Central memory CD8-positive, alpha-beta T cell (primary cell): ENCODE data around the gene TAT.

Source experiments
- ATAC-seq: fragments of 150-1000 bp; cut with Tn5 transposase; replicated peaks from 2 replicates; pipeline ENCODE4 v1.10.0; 2022; ENCODE audit warnings: mild to moderate bottlenecking, moderate FRiP score, moderate number of reproducible peaks; ENCODE audit not compliant: poor library complexity, severe bottlenecking; ENCODE audit errors: extremely low read depth
- DNase-seq, 2 donors: peaks; one replicate each; pipeline ENCODE4 v3.0.0; 2021; ENCODE audit warnings: low spot score in 2 of 2
- H3K27ac Mint-ChIP-seq: one replicate; pipeline ENCODE4 v1.8.0; 2022; ENCODE audit warnings: low read depth, mild to moderate bottlenecking, moderate library complexity, mixed read lengths
- H3K27me3 Mint-ChIP-seq: one replicate; pipeline ENCODE4 v1.8.0; 2022; ENCODE audit warnings: mixed read lengths
- H3K36me3 Mint-ChIP-seq: one replicate; pipeline ENCODE4 v1.8.0; 2022; ENCODE audit warnings: mild to moderate bottlenecking, moderate library complexity, mixed read lengths; ENCODE audit not compliant: insufficient read depth
- H3K4me1 Mint-ChIP-seq: one replicate; pipeline ENCODE4 v1.8.0; 2022; ENCODE audit warnings: mixed read lengths
- H3K4me3 Mint-ChIP-seq: one replicate; pipeline ENCODE4 v1.8.0; 2022; ENCODE audit warnings: mild to moderate bottlenecking, moderate library complexity, mixed read lengths
- H3K9me3 Mint-ChIP-seq: one replicate; pipeline ENCODE4 v1.8.0; 2022; ENCODE audit warnings: mixed read lengths

Gene TAT

GRCh38 chr16:71555230-71555891 lies 21.5 kb downstream of the TAT start:
- Mint-ChIP-seq H3K36me3 (no peaks in the 10 kb centered on the region), H3K27ac (no peak overlapping the region), H3K4me3 (no peak overlapping the region), H3K27me3 (peaks cover 6% of the 10 kb centered on the region), H3K4me1 (no peaks in the 10 kb centered on the region), H3K9me3 (no peaks in the 10 kb centered on the region)
- DNase-seq (no peak), ATAC-seq (no peak)

- peaks cover 18% of the 10 kb centered on the region for H3K27me3 Mint-ChIP-seq
- no peaks in the 10 kb centered on the region for H3K36me3 Mint-ChIP-seq
- no peaks in the 10 kb centered on the region for H3K4me1 Mint-ChIP-seq
- no peaks in the 10 kb centered on the region for H3K9me3 Mint-ChIP-seq
- H3K4me3 Mint-ChIP-seq = no peak overlapping the region
- DNase-seq (no peak), ATAC-seq (no peak)
- H3K27ac Mint-ChIP-seq = no peak overlapping the region
These were observed 24.0 kb downstream of the TAT start for GRCh38 chr16:71552698-71553503.

GRCh38 chr16:71547168-71547567 lies 29.7 kb downstream of the TAT start:
- Mint-ChIP-seq H3K4me3 (no peak overlapping the region), H3K27me3 (peaks cover 18% of the 10 kb centered on the region), H3K27ac (no peak overlapping the region), H3K9me3 (no peaks in the 10 kb centered on the region), H3K4me1 (peaks cover 5% of the 10 kb centered on the region), H3K36me3 (no peaks in the 10 kb centered on the region)
- no peak for DNase-seq
- no peak for ATAC-seq

GRCh38 chr16:71542377-71542776 lies 34.5 kb downstream of the TAT start:
- H3K9me3 Mint-ChIP-seq = no peaks in the 10 kb centered on the region
- no peak overlapping the region for H3K27ac Mint-ChIP-seq
- peaks cover 7% of the 10 kb centered on the region for H3K4me1 Mint-ChIP-seq
- DNase-seq (peak; percentile 20 to 33), ATAC-seq (peak; percentile 65)
- H3K36me3 Mint-ChIP-seq = no peaks in the 10 kb centered on the region
- no peak overlapping the region for H3K4me3 Mint-ChIP-seq
- peaks cover 13% of the 10 kb centered on the region for H3K27me3 Mint-ChIP-seq

GRCh38 chr16:71537643-71538042 lies 39.2 kb downstream of the TAT start:
- H3K27me3 Mint-ChIP-seq = peaks cover 27% of the 10 kb centered on the region
- H3K9me3 Mint-ChIP-seq = no peaks in the 10 kb centered on the region
- H3K36me3 Mint-ChIP-seq = no peaks in the 10 kb centered on the region
- no peak for ATAC-seq
- H3K4me1 Mint-ChIP-seq = peaks cover 7% of the 10 kb centered on the region
- no peak overlapping the region for H3K27ac Mint-ChIP-seq
- DNase-seq = no peak
- no peak overlapping the region for H3K4me3 Mint-ChIP-seq

GRCh38 chr16:71536752-71537499 lies 40.0 kb downstream of the TAT start:
- ATAC-seq (no peak), DNase-seq (no peak)
- Mint-ChIP-seq H3K9me3 (no peaks in the 10 kb centered on the region), H3K27ac (no peak overlapping the region), H3K4me3 (no peak overlapping the region), H3K4me1 (no peaks in the 10 kb centered on the region), H3K27me3 (peaks cover 25% of the 10 kb centered on the region), H3K36me3 (no peaks in the 10 kb centered on the region)

GRCh38 chr16:71532366-71532765 lies 44.5 kb downstream of the TAT start:
- ATAC-seq (no peak), DNase-seq (no peak)
- H3K9me3 Mint-ChIP-seq = no peaks in the 10 kb centered on the region
- no peaks in the 10 kb centered on the region for H3K36me3 Mint-ChIP-seq
- H3K27me3 Mint-ChIP-seq = peaks cover 50% of the 10 kb centered on the region
- no peak overlapping the region for H3K27ac Mint-ChIP-seq
- no peaks in the 10 kb centered on the region for H3K4me1 Mint-ChIP-seq
- no peak overlapping the region for H3K4me3 Mint-ChIP-seq

GRCh38 chr16:71528863-71529262 lies 48.0 kb downstream of the TAT start:
- Mint-ChIP-seq H3K27ac (no peak overlapping the region), H3K4me1 (no peaks in the 10 kb centered on the region), H3K9me3 (no peaks in the 10 kb centered on the region), H3K36me3 (no peaks in the 10 kb centered on the region), H3K27me3 (peaks cover 61% of the 10 kb centered on the region), H3K4me3 (no peak overlapping the region)
- DNase-seq (no peak), ATAC-seq (no peak)

- no peak overlapping the region for H3K4me3 Mint-ChIP-seq
- H3K36me3 Mint-ChIP-seq = no peaks in the 10 kb centered on the region
- ATAC-seq = no peak
- DNase-seq = no peak
- no peaks in the 10 kb centered on the region for H3K9me3 Mint-ChIP-seq
- H3K4me1 Mint-ChIP-seq = no peaks in the 10 kb centered on the region
- H3K27me3 Mint-ChIP-seq = peaks cover 67% of the 10 kb centered on the region
- H3K27ac Mint-ChIP-seq = no peak overlapping the region
These were observed 48.6 kb downstream of the TAT start for GRCh38 chr16:71528257-71528656.

GRCh38 chr16:71526111-71526631 lies 50.7 kb downstream of the TAT start, which contains the start of gene CHST4:
Gene CHST4, plus strand, starts transcription at chr16:71526426. Its CDS starts 10,252 bp downstream, at chr16:71536678.
- Mint-ChIP-seq H3K9me3 (no peaks in the 10 kb centered on the region), H3K27ac (no peak within 1 kb of the TSS), H3K4me1 (no peaks in the 10 kb centered on the region), H3K4me3 (no peak within 1 kb of the TSS), H3K27me3 (peaks cover 62% of the 10 kb centered on the region), H3K36me3 (peaks cover under 1% of the 10 kb centered on the region)
- DNase-seq (no peak), ATAC-seq (no peak)

- ATAC-seq = no peak
- H3K9me3 Mint-ChIP-seq = no peaks in the 10 kb centered on the region
- H3K4me3 Mint-ChIP-seq = no peak overlapping the region
- H3K36me3 Mint-ChIP-seq = peaks cover 2% of the 10 kb centered on the region
- H3K4me1 Mint-ChIP-seq = no peaks in the 10 kb centered on the region
- H3K27ac Mint-ChIP-seq = no peak overlapping the region
- no peak for DNase-seq
- peaks cover 54% of the 10 kb centered on the region for H3K27me3 Mint-ChIP-seq
These were observed 52.0 kb downstream of the TAT start for GRCh38 chr16:71524566-71525553.

- Mint-ChIP-seq H3K4me1 (no peaks in the 10 kb centered on the region), H3K9me3 (no peaks in the 10 kb centered on the region), H3K27ac (no peak overlapping the region), H3K27me3 (peaks cover 20% of the 10 kb centered on the region), H3K4me3 (no peak overlapping the region), H3K36me3 (peaks cover 2% of the 10 kb centered on the region)
- ATAC-seq (no peak), DNase-seq (no peak)
These were observed 56.3 kb downstream of the TAT start for GRCh38 chr16:71520550-71520949.
